Measurements from ENCODE around the gene FILIP1L.

FILIP1L gene

DNA sequence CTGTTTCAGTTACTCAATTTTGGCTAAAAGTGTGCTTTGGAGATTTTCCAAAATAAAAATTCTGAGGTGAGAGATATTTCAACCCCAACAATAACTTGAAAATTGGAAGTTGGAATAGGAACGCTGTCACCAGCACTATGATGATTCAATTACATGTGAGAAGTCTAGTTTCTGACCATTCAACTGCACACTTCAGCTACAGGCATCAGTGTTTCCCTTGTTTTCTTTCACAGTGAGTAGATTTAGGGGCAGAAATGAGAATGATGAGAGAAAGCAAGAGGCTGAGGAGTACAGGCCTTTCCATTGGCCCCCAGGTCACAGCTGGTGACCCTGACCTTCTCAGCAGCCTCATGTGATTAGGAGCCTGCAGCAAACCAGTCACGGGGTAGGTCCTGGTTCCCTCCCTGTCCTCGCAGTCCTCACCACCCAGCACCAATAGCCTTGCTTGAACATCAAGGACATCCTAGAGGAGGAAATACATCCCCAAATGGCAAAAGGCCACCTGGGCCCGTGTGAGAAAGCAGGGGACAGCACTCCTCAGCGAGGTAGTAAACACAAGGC, 10.0 kb upstream of the FILIP1L start:
- DNase-seq = no peak

DNA sequence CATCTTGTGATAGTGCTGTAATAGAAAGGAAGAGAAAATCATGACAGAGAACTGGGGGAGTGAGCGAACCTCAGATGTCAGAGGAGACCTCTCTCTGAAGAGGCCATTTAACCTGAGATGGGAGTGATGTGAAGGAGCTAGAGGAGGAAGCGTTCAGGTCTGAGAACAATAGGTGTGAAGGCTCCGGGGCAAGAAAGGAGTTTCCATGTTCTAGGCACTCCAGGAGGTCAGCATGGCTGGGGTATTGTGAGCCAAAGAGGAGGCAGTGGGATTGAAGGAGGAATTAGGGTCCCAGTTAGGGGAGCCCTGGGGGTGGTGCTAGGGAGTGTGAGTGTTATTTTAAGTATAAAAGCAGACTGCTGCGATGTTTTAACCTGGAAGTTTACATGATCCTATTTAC, 8.8 kb upstream of the FILIP1L start:
- DNase-seq = no peak

DNA sequence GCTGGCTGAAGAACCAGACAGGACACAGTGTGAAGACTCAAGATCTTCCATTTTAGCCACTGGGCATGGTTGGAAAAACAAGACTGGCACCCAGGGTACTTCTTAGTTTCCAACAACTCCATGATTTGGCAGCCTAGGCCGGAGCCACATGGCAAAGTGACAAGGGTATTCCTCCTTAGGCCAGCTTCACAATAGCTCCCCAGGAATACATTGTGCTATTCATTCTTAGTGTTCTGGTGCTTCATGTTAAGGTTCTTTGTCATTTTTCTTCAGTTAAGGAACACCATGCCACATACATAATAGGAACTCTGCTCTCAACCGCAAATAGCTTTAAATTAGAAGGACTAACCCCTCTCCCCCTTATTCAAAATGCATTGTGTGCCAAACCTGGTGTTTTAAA, 8.0 kb upstream of the FILIP1L start:
- no peak for DNase-seq

DNA sequence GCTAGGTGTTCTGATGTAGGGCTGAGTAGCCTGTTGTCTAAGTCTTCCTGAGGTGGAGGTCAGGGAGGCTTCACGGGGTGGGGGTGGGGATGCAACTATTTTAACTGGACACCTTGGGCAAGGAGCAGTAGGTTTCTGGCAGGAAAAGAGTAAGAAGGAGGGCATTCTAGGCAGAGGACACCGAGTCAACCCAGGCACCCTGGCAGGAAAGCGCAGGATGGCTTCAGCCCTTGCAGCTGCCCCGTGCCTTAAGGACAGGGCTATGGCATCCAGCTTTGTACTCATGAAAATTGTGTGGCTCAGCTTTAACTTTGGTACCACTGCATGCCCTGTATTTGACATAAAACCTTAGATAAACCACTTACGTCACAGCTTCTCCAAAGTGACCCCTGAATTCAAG, 6.4 kb upstream of the FILIP1L start:
- no peak for DNase-seq

DNA sequence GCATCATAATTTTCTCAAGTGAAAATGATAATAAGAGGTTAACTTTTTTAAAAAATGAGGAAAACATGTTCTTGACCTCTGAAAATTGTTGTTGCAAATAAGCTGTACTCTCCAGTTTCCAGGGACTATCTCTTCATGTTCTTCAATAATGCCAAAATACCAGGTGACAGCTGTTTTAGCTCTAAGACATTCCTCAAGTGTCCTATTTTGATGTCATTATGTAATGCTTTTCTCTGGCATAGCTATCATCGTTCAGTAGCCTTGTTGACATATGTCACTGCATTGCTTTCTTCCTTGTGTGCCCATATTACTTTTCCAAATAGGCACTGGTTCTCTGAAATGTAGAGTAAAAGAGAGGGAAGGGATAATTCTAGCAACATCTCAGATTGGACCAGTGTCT, 5.7 kb upstream of the FILIP1L start:
- no peak for DNase-seq

DNA sequence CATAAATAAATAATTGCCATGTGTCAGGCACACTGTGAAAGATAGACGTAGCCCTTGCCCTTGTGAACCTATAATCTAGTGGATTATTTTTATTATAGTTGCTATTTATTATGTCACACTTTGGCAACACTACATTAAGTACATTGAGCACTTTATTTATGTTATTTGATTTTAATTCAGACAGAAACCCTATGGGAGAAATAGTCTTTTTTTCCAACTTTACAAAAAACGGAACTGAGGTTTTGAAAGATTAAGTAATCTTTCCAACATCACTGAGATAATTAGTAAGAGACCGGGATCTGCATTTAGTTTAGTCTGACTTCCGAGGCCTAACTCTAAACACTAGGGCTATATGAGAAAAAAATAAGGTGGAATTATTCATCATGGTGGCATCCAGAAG, 2.8 kb upstream of the FILIP1L start:
- no peak for DNase-seq

DNA sequence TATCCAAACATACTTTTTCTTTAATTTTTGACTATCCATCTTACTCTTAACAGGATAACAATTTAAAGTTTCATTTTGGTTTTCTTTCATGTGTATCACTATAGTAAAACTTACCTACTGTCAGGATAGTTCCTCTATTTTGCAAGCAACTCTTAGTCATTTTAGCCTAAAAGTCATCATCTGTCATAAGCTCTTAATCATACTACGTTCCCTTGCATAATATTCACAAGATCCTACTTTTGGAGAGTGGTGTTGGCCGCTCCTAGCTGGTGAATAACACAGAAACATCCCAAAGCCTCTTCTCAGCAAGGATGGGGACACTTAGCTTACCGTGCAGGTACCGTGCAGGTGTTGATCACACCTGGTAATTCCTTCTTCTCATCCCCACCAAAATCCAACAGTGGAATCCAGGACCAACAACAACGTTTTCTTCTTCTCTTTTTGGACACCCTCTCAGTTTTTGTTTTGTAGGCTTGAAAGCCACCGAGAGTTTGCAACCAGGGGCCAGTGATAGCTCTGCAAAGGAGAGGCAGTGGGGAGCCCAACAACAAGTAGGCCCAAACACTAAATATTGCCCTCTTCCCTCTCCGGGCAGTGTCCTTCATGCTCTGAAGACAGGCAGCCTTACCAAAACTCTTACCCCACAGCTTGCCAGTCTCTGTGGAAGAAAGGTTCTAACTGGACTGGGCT, 433 bp downstream of the FILIP1L start:
- no peak for DNase-seq

DNA sequence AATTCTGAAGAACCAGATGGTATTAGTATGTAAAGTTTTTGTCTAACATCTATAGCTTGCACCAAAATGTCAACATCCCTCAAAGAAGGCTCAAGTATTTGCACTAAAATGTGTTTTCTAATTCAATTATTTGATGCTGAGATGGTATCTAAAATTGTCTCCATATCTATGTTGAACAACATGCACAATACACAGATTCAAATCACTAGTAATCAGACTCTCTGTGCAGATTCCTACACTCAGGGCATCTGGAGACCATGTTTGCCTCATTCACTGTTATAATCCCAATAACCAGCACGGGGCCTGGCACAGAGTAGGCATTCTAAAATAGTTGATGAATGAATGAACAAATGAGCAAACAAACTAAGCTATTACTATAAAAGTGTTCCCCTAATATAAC, 2.6 kb downstream of the FILIP1L start:
- no peak for DNase-seq

DNA sequence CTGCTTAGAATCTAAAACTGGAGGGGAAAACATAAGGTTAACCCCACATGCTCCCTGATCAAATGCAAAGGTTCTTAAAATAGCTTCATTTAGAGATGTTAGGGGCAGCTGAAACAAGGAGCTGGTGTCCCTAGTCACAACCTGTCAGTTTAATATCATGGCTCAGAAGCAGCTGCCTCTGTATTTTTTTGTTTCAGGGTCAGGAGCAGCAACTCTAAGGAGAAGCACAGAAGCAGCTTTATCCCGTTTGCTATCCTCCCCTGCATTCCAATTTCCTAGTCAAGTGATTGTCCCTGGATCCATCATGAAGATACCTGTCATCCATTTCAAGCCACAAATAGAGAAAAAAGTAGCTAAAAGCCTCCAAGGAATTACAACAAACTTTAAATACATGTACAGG, 4.1 kb downstream of the FILIP1L start:
- no peak for DNase-seq

DNA sequence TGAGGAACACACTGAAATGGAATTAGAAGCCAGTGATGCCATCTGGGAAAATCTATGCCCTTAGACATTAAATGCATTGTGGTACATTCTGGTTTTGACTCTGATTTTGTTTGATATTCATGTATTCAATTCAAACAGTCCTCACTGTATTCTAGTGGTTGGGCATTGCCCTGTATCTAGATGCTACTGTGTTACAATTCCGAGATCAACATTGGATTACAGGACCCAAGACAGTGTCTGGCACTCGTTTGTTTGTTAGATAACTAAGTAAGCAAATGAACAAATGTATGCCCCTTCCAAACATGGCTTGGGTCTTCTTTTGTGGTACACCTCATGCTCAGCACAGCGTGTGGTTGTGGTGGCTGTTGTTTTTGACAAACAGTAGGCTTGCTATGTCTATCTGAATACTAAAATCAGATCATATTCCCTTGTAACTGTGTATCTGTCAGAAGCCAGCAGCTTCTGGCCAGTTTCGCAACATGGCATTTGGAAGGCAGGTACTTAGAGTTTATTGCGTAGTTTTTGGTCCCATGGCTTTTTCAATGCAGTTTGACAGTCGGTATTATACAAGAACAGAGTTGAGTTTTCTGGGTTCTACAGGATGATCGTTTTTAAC, 5.7 kb downstream of the FILIP1L start:
- no peak for DNase-seq

DNA sequence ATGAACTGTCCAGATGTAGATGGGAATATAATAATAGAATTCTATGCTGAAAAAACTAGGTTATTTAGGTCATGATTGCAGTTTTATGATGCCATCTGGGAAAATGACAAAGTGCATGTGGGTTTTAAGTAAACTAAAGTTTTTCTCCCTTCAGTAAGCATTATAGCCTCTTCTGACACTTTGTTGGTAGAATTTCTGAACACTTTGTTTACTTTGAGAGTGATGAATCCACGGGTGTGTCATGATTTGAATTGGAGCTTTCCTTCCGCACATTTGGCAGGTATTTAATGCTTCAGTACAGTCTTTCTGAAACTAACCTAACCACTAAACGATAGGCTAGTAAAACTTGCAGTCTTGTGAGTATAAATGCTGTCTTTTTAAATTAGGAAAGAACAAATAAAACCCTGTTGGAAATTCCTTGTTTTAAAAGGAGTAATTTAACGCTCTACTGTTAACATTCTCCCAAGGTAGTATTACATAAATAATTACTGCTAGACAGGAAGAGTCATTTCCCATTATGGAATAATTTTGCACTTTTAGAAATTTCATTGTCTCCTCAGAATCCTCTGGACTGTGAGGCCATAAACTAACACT, 7.0 kb downstream of the FILIP1L start:
- DNase-seq = no peak

DNA sequence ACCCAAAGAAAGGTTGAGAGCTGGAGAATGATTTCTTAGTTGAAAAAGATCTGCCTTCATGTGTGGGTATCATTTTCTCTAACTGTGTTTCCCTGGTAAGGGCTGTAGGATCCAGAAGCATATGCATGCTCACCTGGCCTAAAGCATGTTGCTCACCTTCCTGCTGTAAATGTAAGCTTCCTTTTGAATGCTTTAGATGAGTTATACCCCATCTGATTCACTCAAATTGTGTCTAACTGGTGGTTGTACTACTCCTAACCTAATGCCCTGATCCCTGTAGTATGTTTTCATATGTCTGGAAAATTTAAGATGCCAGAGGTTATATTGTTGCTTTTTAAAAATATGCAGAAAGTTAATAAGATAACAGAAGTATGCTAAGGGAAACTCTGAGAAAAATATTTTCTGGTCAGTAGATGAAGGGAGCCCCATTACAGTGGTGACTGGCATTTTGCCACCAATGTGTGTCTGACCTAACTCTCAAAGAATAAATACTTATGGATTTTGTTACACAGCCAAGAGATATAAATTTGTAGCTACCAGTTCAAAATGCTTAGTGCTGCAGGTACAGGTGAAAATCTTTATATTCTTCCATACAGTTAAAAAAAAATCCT, 7.7 kb downstream of the FILIP1L start:
- DNase-seq = no peak

DNA sequence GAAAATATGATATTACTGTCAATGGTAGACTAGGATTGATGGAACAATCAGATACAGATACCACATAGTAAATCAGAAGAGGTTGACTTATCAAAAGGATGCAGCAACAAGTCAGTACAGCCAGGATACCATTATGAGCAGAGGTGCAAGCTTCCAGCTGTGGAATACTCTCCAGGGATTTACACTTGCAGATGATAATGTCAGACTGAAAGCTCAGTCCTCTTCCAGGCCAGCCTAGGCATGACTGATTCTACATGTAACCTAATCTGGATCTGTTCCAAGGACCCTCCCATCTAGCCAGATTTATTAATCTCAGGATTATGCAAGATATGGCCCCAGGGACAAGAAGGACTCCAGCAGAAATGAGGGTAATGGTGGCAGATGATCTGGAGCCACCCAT, 8.2 kb downstream of the FILIP1L start:
- no peak for DNase-seq

DNA sequence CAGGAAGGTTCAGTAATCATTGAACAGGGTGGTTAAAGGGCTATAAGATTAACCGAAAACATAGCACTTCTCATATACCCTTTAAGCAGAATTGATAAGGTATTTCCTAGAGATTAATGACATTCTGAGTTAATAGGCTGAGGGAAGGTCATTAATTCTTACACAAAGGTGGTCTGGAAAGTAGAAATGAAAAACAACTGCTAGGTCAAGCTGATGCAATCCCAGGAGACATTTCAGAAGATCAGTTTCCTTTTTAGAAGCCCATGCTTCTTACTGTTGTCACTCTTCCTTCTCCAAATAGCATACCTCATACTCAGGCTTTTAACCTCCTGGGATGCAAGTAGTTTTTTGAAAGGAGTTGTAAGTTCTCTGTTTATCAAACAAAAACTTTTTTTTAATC, 8.8 kb downstream of the FILIP1L start:
- DNase-seq = no peak

DNA sequence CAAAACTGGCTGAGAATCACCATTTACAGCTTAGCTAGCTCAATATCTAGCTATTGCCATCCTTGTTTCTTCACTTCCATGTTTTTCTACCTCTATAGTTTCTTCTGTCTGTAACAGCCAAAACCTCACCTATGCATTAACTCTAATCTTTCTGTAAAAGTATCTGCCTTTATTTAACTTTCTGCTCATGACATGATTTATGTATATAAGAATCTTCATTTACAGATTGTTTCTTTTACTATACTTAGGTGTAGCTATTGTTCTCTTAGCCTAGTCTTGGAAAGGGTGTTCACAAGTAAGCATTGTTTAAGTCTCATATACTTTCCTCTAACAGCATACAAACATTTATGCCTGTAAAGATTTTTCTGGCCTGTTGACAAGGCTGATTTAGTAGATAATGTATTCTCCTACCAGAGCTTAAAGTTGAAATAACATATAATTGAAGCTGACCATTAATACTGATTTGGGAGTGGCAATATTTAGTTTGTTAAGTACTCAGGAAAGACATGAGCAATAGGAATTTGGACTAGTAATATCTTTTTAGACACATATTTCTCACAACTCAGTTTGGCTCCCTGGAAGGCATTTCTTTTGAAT, 9.4 kb downstream of the FILIP1L start:
- no peak for DNase-seq

DNA sequence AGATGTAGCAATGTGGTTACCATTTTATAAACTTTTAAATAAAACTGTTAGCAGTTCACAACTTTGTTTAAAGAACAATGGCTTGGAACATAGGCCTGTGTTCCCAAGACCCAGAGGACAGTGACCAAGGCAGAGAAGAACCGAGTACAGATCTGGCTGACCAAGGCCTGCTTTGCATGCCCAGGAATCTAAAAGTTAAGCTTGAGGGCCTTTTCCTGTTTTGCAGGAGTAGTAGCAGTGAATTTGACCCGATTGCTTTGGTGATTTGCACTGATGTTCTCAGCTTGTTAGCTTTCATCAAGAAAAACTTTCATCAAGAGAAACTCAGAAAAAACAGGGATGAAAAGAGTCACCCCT, 9.9 kb downstream of the FILIP1L start:
- no peak for DNase-seq

DNA sequence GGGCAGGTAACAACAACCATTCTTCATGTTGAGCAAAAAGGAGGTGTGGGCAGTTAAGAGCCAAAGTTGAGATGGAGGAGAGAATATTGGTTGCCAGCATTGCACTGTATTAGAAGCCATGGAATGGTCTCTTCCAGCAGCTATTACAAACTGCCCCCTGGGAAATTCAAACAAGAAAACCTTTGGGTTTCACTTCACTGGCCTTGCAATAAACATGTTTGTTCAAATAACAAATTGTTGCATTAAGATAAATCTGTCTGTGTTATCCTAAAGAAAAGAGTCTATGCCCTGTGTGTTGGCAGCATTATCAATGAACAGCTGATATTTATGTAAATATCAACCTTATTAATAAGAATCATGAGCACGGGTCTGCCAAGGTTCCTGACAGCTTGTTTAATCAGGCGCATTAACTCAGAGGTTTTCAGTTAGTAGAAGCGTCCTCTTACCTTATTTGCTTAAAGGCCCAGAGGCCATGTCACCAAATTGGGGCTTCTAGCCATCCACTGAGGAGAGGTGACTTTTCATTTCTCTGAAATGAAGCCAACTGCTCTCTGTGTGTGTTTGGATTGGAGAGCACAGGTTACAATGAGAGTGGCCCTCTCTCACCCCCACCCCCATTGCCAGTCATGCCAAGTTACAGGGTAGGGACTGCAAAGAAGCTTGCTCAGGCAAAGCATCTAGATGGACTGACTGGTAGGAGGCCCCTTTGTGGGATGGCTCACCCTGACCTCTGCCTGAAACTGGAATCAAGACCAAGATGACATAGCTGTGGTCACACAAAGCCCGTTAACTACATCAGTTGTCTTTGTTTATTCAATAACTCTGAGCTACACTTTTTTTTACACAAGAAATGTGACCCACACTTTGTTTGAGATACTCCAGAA, 10.5 kb downstream of the FILIP1L start:
- peak in 1 of 2 experiments; percentile 27 for DNase-seq

DNA sequence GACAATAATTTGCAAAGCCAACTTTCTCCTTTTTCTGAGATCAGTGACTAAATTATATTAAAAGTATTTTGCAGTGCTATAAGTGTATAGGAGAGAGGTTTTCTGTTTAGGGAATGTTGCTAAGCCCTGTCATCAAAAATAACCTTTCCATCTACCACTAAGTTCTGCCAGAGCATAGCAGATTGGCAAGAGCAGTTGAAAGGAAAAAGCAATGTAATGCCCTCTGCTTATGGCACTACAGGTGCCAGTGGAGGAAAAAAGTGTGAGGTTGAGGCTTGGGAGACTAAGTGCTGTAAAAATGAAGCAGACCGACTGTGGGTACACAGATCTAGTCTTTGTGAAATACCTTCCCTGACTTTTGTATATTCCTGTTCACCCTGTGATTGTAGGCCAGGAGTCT, 11.5 kb downstream of the FILIP1L start:
- no peak for DNase-seq

DNA sequence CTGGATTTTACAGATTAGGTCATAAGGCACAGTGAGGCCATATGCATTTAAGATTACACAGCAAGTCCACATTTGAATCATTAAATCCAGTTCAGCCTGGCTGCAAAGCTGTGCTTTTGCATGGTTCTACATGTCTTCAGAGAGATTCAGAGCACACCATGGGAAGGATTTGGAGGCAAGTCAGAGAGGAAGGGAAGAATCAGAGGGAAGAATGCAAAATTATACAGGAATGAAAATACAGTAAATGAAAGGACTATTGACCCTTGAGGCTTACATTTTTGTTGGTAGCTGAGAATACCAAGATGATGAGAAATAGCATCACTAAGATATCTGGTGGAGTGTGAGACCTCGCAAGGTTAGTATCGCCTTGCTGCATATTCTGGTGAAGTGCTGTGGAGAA, 13.9 kb downstream of the FILIP1L start:
- no peak for DNase-seq

DNA sequence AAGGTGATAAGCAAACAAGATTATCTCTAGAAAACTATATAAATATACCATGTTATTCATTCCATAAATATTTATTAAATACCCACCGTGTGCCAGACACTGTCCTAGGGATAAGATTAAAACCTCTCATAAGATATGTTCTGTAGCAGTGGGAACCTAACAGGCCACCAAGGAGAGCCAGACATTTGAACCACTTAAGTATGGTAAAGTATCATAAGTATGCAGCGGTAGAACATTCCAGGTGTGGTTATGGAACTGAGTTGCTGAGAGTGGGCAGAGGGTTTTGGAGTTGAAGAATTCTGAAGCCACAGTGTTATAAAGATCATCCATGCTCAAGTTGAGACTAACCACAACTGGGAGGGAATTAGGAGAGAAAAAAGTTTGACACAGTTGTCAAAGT, 14.7 kb downstream of the FILIP1L start:
- no peak for DNase-seq

DNA sequence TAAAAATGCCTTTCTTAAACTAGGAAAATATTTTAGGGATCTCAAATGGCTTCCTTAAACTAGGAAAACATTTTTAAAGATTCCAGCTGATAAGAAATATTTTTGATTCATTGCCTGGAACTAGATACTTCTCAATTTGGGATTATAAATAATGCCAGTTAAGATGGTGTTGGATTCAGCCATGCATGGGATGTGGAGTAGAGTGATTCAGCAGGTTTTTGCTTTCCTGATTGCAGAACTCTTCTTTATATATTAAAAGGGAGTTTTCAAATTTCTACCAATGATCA, 15.6 kb downstream of the FILIP1L start:
- DNase-seq = no peak

DNA sequence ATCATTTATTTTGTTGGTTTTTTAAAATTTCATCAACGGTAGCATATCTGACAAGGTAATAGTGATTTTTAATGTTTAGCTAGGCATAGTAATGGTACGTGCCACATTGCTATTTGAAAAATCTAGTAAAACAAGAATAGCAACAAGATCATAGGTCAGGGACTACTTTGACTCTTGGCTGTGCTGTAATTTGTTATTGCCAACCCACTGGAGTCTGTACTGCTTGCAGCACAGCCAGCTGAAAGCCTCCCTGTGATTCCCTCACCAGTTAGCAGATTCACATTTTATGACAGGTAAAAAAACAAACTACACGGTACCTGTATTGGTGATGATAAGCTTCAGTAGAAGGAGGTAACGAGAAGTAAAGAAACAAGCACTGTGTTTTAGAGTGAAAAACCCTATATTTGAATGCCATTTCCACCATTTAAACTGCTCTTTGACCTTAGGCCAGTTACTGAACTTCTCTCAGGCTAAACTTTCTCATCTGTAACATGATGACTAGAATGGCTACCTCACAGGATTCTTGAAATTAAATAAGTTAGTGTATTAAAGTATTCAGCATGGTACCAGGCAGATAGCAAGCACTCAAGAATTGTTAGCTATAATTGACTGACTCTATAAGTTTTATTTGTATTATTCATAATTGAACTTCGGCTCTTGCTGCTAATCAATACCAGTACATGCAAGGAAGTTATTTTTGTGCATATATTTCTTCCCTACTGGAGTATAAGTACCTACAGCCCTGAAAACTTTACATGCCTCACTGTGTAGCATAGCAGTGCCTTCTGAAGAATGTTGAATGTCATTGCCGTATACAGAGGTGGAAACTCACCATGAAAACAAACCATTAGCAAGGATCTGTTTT, 16.1 kb downstream of the FILIP1L start:
- no peak for DNase-seq

Data from activated T-cell treated with anti-CD3 and anti-CD28 coated beads, Interleukin-2, amount 50 U/mL, for 48 hours (primary cell).